Measurements from ENCODE around the gene CENATAC.
"Not testable (repeated sequence)": the region's sequence is repeated elsewhere in the genome, so short reads cannot be mapped to it uniquely, and the experiment has no call there.

Gene CENATAC, protein sequence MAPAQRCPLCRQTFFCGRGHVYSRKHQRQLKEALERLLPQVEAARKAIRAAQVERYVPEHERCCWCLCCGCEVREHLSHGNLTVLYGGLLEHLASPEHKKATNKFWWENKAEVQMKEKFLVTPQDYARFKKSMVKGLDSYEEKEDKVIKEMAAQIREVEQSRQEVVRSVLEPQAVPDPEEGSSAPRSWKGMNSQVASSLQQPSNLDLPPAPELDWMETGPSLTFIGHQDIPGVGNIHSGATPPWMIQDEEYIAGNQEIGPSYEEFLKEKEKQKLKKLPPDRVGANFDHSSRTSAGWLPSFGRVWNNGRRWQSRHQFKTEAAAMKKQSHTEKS

DNA sequence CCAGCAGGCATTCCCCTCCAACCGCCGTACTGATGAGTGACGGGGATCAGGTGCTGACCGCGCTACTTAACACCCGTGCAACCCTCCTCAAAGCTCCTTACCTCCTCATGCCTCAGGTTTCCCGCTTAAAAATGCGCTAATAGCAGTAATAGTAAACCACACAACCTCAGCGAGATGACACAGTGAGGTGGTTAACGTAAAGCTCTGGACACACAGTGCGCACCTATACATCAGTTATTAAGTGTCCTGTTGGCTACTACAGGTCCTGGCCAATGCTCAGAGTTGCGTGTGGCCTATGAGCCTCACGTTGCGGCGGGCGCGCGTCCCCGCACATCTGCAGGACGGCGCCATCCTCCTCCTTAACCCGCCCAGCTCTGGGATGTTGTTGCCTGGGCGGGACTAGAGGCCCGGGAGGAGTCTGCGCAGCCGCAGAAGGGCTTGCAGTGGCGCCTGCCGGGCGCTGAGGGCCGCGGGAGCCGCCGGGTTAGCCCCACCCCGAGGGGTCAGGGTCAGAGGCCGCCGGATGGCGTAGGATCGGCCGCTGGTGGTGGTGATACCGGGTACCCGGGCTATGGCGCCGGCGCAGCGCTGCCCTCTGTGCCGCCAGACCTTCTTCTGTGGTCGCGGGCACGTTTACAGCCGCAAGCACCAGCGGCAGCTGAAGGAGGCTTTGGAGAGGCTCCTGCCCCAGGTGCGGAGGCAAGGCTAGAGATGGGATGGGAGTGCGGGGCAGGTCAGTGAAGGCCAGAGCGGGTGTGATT is at the start of gene CENATAC:
Gene CENATAC, plus strand, starts transcription at position 512 of the 761 bp plus-strand sequence. Its CDS starts 60 bp downstream, at position 572.
- peak; percentile 86 for DNase-seq (ENCODE audit: low read depth, low spot score)
- H3K4me1 ChIP-seq (ENCODE audit: control insufficient read depth, insufficient read depth, low read length) = no peaks in the 10 kb centered on the region
- H3K36me3 ChIP-seq (ENCODE audit: control insufficient read depth, insufficient read depth, low read length) = no peaks in the 10 kb centered on the region; the same call in 1 of the 2 replicates
- no peaks in the 10 kb centered on the region for H3K27me3 ChIP-seq (ENCODE audit: control insufficient read depth, insufficient read depth, low read length)
- no CpG with 5 or more reads among the region's 54 CpGs for WGBS (ENCODE audit: insufficient coverage, insufficient read length)
- H3K27ac ChIP-seq (ENCODE audit: low read length) = no peak within 1 kb of the TSS
- no peaks in the 10 kb centered on the region for H3K9me3 ChIP-seq (ENCODE audit: control insufficient read depth, insufficient read depth, low read length)
- peak within 1 kb of the TSS; percentile 70 for H3K4me3 ChIP-seq (ENCODE audit: low read length)

DNA sequence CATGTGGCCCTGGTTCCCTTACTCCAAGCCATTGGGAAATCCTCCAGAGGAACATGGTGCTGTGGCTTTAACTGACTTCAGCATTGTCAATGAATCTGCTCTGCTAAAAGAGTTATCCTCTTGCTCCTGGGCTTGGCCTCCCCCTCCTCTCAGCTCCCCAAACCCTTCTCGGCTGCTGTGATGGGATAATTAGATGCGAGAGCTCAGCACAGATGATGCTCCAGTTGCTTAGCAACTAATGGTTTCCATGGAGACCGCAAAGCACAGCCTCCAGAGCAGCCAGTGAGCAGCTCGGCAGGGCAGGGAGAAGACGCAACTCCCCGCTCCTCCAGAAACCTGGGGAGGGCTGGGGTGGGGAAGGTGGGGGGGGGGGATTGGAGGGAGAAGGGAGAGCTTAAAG is 44.7 kb upstream of the CENATAC start:
- Histone ChIP-seq H3K36me3 (ENCODE audit: control insufficient read depth, insufficient read depth, low read length) (no peaks in the 10 kb centered on the region), H3K4me3 (ENCODE audit: low read length) (no peak overlapping the region), H3K27me3 (ENCODE audit: control insufficient read depth, insufficient read depth, low read length) (no peaks in the 10 kb centered on the region), H3K27ac (ENCODE audit: low read length) (no peak overlapping the region), H3K4me1 (ENCODE audit: control insufficient read depth, insufficient read depth, low read length) (no peaks in the 10 kb centered on the region), H3K9me3 (ENCODE audit: control insufficient read depth, insufficient read depth, low read length) (no peaks in the 10 kb centered on the region)
- DNase-seq (ENCODE audit: low read depth, low spot score) = no peak
- WGBS (ENCODE audit: insufficient coverage, insufficient read length) = no CpG with 5 or more reads among the region's 6 CpGs

DNA sequence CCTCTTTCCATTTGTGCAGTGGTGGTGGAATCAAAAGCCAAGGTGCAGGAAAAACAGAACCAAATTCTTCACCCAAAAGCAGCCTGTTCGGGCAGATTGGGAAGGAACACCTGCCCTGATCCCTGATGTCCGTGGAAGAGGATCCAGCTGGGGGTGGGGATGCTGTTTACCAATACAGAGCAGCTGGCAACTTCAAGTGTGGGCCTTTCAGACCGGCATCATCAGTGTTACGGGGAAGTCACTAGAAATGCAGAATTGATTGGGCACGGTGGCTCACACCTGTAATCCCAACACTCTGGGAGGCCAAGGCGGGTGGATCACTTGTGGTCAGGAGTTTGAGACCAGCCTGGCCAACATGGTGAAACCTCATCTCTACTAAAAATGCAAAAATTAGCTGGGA is 44.0 kb upstream of the CENATAC start:
- WGBS (ENCODE audit: insufficient coverage, insufficient read length) = no CpG with 5 or more reads among the region's 6 CpGs
- H3K27me3 ChIP-seq (ENCODE audit: control insufficient read depth, insufficient read depth, low read length); DNase-seq (ENCODE audit: low read depth, low spot score): not testable (repeated sequence)

DNA sequence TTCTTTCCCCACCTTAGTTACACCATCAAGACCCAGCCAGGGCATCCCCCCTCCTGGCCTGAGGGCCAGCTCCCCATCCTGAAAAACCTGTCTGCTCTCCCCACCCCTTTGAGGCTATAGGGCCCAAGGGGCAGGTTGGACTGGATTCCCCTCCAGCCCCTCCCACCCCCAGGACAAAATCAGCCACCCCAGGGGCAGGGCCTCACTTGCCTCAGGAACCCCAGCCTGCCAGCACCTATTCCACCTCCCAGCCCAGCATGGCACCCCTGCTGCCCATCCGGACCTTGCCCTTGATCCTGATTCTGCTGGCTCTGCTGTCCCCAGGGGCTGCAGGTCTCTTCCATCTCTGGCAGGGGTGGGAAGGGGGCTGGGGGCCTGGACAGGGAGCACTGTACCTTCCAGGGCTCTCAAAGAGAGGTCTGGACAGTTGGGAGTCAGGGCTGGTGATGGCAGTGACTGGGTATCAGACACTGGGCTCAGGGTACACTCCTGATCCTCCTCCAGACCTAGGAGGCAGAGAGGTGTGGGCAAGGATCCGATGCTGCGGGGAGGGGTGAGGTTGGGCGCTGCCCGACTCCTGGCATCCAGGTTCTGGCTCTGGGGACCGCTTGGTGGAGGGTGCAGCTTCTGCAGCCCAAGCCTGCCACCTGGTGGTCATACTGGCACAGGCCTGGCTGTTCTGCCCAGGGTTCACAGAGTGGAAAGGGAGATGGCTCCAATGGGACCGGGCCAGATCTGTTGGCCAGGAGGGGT is 41.7 kb upstream of the CENATAC start, which contains the start of gene UPK2:
Gene UPK2, plus strand, starts transcription at position 205 of the 753 bp plus-strand sequence. Its CDS starts 53 bp downstream, at position 258.
- Histone ChIP-seq H3K4me3 (ENCODE audit: low read length) (no peak within 1 kb of the TSS), H3K9me3 (ENCODE audit: control insufficient read depth, insufficient read depth, low read length) (no peaks in the 10 kb centered on the region), H3K36me3 (ENCODE audit: control insufficient read depth, insufficient read depth, low read length) (no peaks in the 10 kb centered on the region), H3K27ac (ENCODE audit: low read length) (no peak within 1 kb of the TSS), H3K27me3 (ENCODE audit: control insufficient read depth, insufficient read depth, low read length) (no peaks in the 10 kb centered on the region), H3K4me1 (ENCODE audit: control insufficient read depth, insufficient read depth, low read length) (no peaks in the 10 kb centered on the region)
- WGBS (ENCODE audit: insufficient coverage, insufficient read length) = no CpG with 5 or more reads among the region's 7 CpGs
- peak; percentile 83 for DNase-seq (ENCODE audit: low read depth, low spot score)

More for the DNA sequence above, 44.0 kb upstream of the CENATAC start:
- H3K4me3 ChIP-seq (ENCODE audit: low read length); H3K27ac ChIP-seq (ENCODE audit: low read length); H3K36me3 ChIP-seq (ENCODE audit: control insufficient read depth, insufficient read depth, low read length); H3K9me3 ChIP-seq (ENCODE audit: control insufficient read depth, insufficient read depth, low read length); H3K4me1 ChIP-seq (ENCODE audit: control insufficient read depth, insufficient read depth, low read length): not testable (repeated sequence)

DNA sequence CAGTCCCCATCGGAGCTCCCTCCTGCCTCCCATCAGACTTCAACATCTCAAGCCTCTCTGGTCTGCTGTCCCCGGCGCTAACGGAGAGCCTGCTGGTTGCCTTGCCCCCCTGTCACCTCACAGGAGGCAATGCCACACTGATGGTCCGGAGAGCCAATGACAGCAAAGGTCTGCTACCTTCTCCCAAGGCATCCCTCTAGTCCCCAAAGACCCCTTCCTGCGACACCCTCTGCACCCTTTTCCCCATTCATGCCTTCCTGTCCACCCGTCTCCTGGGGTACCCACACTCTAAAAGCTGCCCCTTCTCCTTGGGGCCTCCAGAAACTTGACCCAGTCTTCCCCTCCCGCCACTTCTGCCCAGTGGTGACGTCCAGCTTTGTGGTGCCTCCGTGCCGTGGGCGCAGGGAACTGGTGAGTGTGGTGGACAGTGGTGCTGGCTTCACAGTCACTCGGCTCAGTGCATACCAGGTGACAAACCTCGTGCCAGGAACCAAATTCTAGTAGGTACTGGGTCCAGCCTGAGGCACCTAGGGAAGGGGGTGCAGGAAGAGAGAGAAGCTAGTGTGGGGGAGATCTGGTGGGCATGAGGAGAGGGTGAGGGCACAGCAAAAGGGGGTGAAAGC is 41.0 kb upstream of the CENATAC start:
- Histone ChIP-seq H3K9me3 (ENCODE audit: control insufficient read depth, insufficient read depth, low read length) (no peaks in the 10 kb centered on the region), H3K4me1 (ENCODE audit: control insufficient read depth, insufficient read depth, low read length) (no peaks in the 10 kb centered on the region), H3K27me3 (ENCODE audit: control insufficient read depth, insufficient read depth, low read length) (no peaks in the 10 kb centered on the region), H3K36me3 (ENCODE audit: control insufficient read depth, insufficient read depth, low read length) (no peaks in the 10 kb centered on the region), H3K4me3 (ENCODE audit: low read length) (no peak overlapping the region), H3K27ac (ENCODE audit: low read length) (no peak overlapping the region)
- no CpG with 5 or more reads among the region's 14 CpGs for WGBS (ENCODE audit: insufficient coverage, insufficient read length)
- DNase-seq (ENCODE audit: low read depth, low spot score) = no peak

DNA sequence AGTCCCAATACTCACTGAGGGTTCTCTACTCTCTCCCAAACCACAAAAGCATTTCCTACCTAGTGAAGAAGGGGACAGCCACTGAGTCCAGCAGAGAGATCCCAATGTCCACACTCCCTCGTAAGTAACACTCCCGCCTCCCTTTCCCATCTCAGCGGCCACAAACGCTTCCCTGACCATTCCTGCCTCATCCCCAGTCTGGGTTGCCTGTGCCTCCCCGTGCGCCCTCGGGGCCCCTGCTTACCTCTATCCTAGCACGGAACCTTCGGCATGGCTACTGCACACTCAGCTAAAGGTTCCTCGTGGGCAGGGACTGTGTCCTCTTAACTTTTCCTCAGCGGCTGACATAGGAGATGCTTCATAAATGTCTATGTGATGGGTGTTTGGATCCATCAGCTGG is 40.4 kb upstream of the CENATAC start:
- Histone ChIP-seq H3K4me3 (ENCODE audit: low read length) (no peak overlapping the region), H3K27ac (ENCODE audit: low read length) (no peak overlapping the region), H3K9me3 (ENCODE audit: control insufficient read depth, insufficient read depth, low read length) (no peaks in the 10 kb centered on the region), H3K4me1 (ENCODE audit: control insufficient read depth, insufficient read depth, low read length) (no peaks in the 10 kb centered on the region), H3K27me3 (ENCODE audit: control insufficient read depth, insufficient read depth, low read length) (no peaks in the 10 kb centered on the region), H3K36me3 (ENCODE audit: control insufficient read depth, insufficient read depth, low read length) (no peaks in the 10 kb centered on the region)
- WGBS (ENCODE audit: insufficient coverage, insufficient read length) = no CpG with 5 or more reads among the region's 11 CpGs
- DNase-seq (ENCODE audit: low read depth, low spot score) = no peak

DNA sequence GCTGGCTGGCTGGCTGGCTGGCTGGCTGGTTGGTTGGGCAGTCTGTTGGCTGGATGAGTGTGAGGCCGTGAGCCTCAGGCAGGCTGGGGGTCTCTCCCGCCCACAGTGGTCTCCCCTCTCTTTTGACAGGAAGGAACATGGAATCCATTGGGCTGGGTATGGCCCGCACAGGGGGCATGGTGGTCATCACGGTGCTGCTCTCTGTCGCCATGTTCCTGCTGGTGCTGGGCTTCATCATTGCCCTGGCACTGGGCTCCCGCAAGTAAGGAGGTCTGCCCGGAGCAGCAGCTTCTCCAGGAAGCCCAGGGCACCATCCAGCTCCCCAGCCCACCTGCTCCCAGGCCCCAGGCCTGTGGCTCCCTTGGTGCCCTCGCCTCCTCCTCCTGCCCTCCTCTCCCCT is 40.0 kb upstream of the CENATAC start:
- no CpG with 5 or more reads among the region's 8 CpGs for WGBS (ENCODE audit: insufficient coverage, insufficient read length)
- H3K9me3 ChIP-seq (ENCODE audit: control insufficient read depth, insufficient read depth, low read length) = no peaks in the 10 kb centered on the region
- no peaks in the 10 kb centered on the region for H3K27me3 ChIP-seq (ENCODE audit: control insufficient read depth, insufficient read depth, low read length)
- no peaks in the 10 kb centered on the region for H3K36me3 ChIP-seq (ENCODE audit: control insufficient read depth, insufficient read depth, low read length)
- no peaks in the 10 kb centered on the region for H3K4me1 ChIP-seq (ENCODE audit: control insufficient read depth, insufficient read depth, low read length)
- H3K27ac ChIP-seq (ENCODE audit: low read length) = no peak overlapping the region
- H3K4me3 ChIP-seq (ENCODE audit: low read length) = no peak overlapping the region
- DNase-seq (ENCODE audit: low read depth, low spot score) = no peak

DNA sequence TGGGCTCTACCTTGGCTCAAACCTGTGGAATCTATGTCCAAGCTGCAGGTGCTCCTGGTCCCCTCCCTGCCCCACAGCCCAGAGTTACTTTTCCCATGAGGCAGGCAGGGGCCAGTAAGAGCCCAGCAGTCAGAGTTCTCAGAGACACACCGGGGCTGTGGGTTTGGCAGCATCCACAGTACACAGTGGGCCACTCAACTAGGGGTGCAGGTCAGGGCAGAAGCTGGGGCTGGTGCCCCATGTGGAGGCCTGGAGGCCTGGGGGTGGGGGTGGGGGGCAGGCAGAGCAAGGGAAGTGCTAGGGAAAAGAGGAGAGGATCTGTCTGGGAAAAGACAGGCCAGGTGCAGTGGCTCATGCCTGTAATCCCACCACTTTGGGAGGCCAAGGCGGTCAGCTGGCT is 39.4 kb upstream of the CENATAC start:
- DNase-seq (ENCODE audit: low read depth, low spot score) = no peak
- no peaks in the 10 kb centered on the region for H3K27me3 ChIP-seq (ENCODE audit: control insufficient read depth, insufficient read depth, low read length)
- WGBS (ENCODE audit: insufficient coverage, insufficient read length) = no CpG with 5 or more reads among the region's 2 CpGs
- no peak overlapping the region for H3K4me3 ChIP-seq (ENCODE audit: low read length)
- no peaks in the 10 kb centered on the region for H3K4me1 ChIP-seq (ENCODE audit: control insufficient read depth, insufficient read depth, low read length)
- H3K36me3 ChIP-seq (ENCODE audit: control insufficient read depth, insufficient read depth, low read length) = no peaks in the 10 kb centered on the region
- H3K27ac ChIP-seq (ENCODE audit: low read length) = no peak overlapping the region
- no peaks in the 10 kb centered on the region for H3K9me3 ChIP-seq (ENCODE audit: control insufficient read depth, insufficient read depth, low read length)

DNA sequence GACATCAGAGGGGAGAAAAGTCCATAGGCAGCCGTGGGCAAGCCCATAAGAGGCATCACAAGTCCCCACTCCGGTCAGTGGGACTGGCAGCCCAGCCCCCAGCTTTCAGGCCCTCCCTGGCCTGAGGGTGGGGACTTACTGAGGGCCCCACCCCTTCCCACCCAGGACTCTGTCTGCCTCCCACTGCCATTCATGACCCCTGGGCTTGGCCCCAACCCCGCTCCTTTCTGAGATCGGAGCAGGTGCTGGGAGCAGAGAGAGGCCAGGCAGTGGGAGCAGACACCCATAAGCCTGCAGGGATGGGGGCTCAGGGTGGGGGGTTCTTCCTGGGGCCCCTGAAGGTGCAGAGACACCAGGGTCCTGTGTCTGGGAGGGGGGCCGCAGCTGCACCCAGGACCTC is 36.7 kb upstream of the CENATAC start:
- Histone ChIP-seq H3K9me3 (ENCODE audit: control insufficient read depth, insufficient read depth, low read length) (no peaks in the 10 kb centered on the region), H3K27ac (ENCODE audit: low read length) (no peak overlapping the region), H3K4me3 (ENCODE audit: low read length) (no peak overlapping the region), H3K27me3 (ENCODE audit: control insufficient read depth, insufficient read depth, low read length) (no peaks in the 10 kb centered on the region), H3K4me1 (ENCODE audit: control insufficient read depth, insufficient read depth, low read length) (no peaks in the 10 kb centered on the region), H3K36me3 (ENCODE audit: control insufficient read depth, insufficient read depth, low read length) (no peaks in the 10 kb centered on the region)
- DNase-seq (ENCODE audit: low read depth, low spot score) = no peak
- no CpG with 5 or more reads among the region's 5 CpGs for WGBS (ENCODE audit: insufficient coverage, insufficient read length)

DNA sequence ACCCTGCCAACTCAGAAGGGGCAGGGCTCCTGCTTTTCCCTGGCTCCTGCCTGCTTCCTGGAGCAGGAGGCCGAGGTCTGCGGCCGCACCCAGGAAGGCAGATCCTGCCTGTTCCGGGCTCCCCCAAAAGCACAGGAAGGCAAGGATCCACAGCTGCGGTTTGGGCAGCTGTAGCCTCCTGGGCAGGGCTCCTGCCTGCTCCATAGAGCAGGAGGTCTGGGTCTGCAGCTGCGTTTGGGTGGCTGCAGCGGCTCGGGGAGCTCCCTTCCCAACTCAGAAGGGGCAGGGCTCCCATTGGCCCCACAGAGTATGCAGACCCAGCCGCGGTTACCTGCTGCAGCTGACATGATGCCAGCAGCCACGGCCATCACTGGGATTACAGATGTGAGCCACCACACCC is 36.3 kb upstream of the CENATAC start:
- H3K9me3 ChIP-seq (ENCODE audit: control insufficient read depth, insufficient read depth, low read length) = no peaks in the 10 kb centered on the region
- no peak overlapping the region for H3K27ac ChIP-seq (ENCODE audit: low read length)
- no CpG with 5 or more reads among the region's 11 CpGs for WGBS (ENCODE audit: insufficient coverage, insufficient read length)
- H3K4me3 ChIP-seq (ENCODE audit: low read length) = no peak overlapping the region
- no peaks in the 10 kb centered on the region for H3K27me3 ChIP-seq (ENCODE audit: control insufficient read depth, insufficient read depth, low read length)
- H3K36me3 ChIP-seq (ENCODE audit: control insufficient read depth, insufficient read depth, low read length) = no peaks in the 10 kb centered on the region
- DNase-seq (ENCODE audit: low read depth, low spot score) = no peak
- no peaks in the 10 kb centered on the region for H3K4me1 ChIP-seq (ENCODE audit: control insufficient read depth, insufficient read depth, low read length)

Measured in iPS DF 6.9 (cell line).